Skeletal muscle tissue (tissue), 4 donors: Measurements from ENCODE around the gene CRTC1. TPM values are rescaled to one million over a fixed set of nuclear protein-coding genes. Genes with fewer than 3 reads are reported as not detected.
A peak's percentile ranks its signal among the peaks of the same experiment; 100 is the strongest.

ENCODE experiments used
- H3K27ac ChIP-seq: one replicate; pipeline ENCODE4 v1.7.0; 2013; ENCODE audit warnings: mild to moderate bottlenecking, low read depth, low read length, inconsistent platforms
- H3K27me3 ChIP-seq, 3 donors: one replicate each; pipeline ENCODE4 v1.7.0; 2013; ENCODE audit warnings: low read length in 3 of 3; ENCODE audit not compliant: control insufficient read depth in 3 of 3, insufficient read depth in 3 of 3
- H3K36me3 ChIP-seq, 3 donors: one replicate each; pipeline ENCODE4 v1.7.0; 2013; ENCODE audit warnings: low read length in 3 of 3; ENCODE audit not compliant: control insufficient read depth in 3 of 3, insufficient read depth in 3 of 3
- H3K4me1 ChIP-seq, 3 donors: one replicate each; pipeline ENCODE4 v1.7.0; 2013; ENCODE audit warnings: low read length in 3 of 3, mild to moderate bottlenecking in 3 of 3; ENCODE audit not compliant: control insufficient read depth in 3 of 3, insufficient read depth in 3 of 3
- H3K4me3 ChIP-seq, 3 donors: one replicate each; pipeline ENCODE4 v1.7.0; 2013; ENCODE audit warnings: low read length in 3 of 3
- H3K9ac ChIP-seq, 3 donors: one replicate each; pipeline ENCODE4 v1.7.0; 2013; ENCODE audit warnings: low read length in 3 of 3, mild to moderate bottlenecking in 3 of 3, moderate library complexity in 2 of 3, low read depth in 1 of 3
- H3K9me3 ChIP-seq, 3 donors: one replicate each; pipeline ENCODE4 v1.7.0; 2013; ENCODE audit warnings: low read length in 3 of 3; ENCODE audit not compliant: control insufficient read depth in 3 of 3
- total RNA-seq: library from RNA; depleted of rRNA; stranded (reverse); fragments of >200 nt; gene quantifications from one replicate; pipeline ENCODE4 v1.2.3, GENCODE V29; 2014
- donor health status: Osteomylitis.

CRTC1 gene
- total RNA-seq, 1 donor from 2014 or later = 3.1 TPM

- Histone ChIP-seq H3K4me1 (peaks cover 20 to 50% (median 27%) of the 10 kb centered on the region in 3 donors), H3K9me3 (no peaks in the 10 kb centered on the region), H3K36me3 (no peaks in the 10 kb centered on the region), H3K27me3 (no peaks in the 10 kb centered on the region), H3K9ac (no peak overlapping the region), H3K4me3 (no peak overlapping the region), H3K27ac (no peak overlapping the region)
These were observed 14.2 kb downstream of the CRTC1 start for GRCh38 chr19:18697680-18698079.

- no peaks in the 10 kb centered on the region for H3K36me3 ChIP-seq
- no peaks in the 10 kb centered on the region for H3K9me3 ChIP-seq
- no peak overlapping the region for H3K4me3 ChIP-seq
These were observed 15.1 kb downstream of the CRTC1 start for GRCh38 chr19:18698321-18699167.

GRCh38 chr19:18699403-18700054, 16.0 kb downstream of the CRTC1 start:
- Histone ChIP-seq H3K4me1 (peaks cover 20 to 50% (median 27%) of the 10 kb centered on the region in 3 donors), H3K9me3 (no peaks in the 10 kb centered on the region), H3K27ac (no peak overlapping the region), H3K9ac (peak overlapping the region in 1 of 3 donors; percentile 33), H3K36me3 (no peaks in the 10 kb centered on the region), H3K4me3 (no peak overlapping the region), H3K27me3 (no peaks in the 10 kb centered on the region)

More at GRCh38 chr19:18698321-18699167, 15.1 kb downstream of the CRTC1 start:
- Histone ChIP-seq H3K4me1 (peaks cover 20 to 50% (median 27%) of the 10 kb centered on the region in 3 donors), H3K27ac (no peak overlapping the region), H3K9ac (peak overlapping the region in 1 of 3 donors; percentile 25), H3K27me3 (no peaks in the 10 kb centered on the region)

- Histone ChIP-seq H3K4me3 (peak overlapping the region; percentile 63 to 78 (median 70)), H3K27ac (peak overlapping the region; percentile 18), H3K9me3 (no peaks in the 10 kb centered on the region), H3K4me1 (peaks cover 20 to 44% (median 27%) of the 10 kb centered on the region in 3 donors), H3K36me3 (no peaks in the 10 kb centered on the region), H3K9ac (peak overlapping the region; percentile 57 to 77 (median 63)), H3K27me3 (no peaks in the 10 kb centered on the region)
These were observed 17.2 kb downstream of the CRTC1 start for GRCh38 chr19:18700501-18701249.

- Histone ChIP-seq H3K9ac (peak overlapping the region in 2 of 3 donors; percentile 57 to 63), H3K4me1 (peaks cover 20 to 40% (median 27%) of the 10 kb centered on the region in 3 donors), H3K27ac (no peak overlapping the region), H3K9me3 (no peaks in the 10 kb centered on the region), H3K27me3 (no peaks in the 10 kb centered on the region), H3K4me3 (peak overlapping the region; percentile 63 to 78 (median 70)), H3K36me3 (no peaks in the 10 kb centered on the region)
These were observed 17.7 kb downstream of the CRTC1 start for GRCh38 chr19:18701250-18701608.

GRCh38 chr19:18704054-18704453, 20.6 kb downstream of the CRTC1 start:
- H3K36me3 ChIP-seq = no peaks in the 10 kb centered on the region
- no peak overlapping the region for H3K27ac ChIP-seq
- no peak overlapping the region for H3K9ac ChIP-seq
- H3K9me3 ChIP-seq = no peaks in the 10 kb centered on the region
- no peak overlapping the region for H3K4me3 ChIP-seq
- no peaks in the 10 kb centered on the region for H3K27me3 ChIP-seq
- peaks cover 23 to 30% (median 26%) of the 10 kb centered on the region in 3 donors for H3K4me1 ChIP-seq

- Histone ChIP-seq H3K9ac (no peak overlapping the region), H3K27ac (no peak overlapping the region), H3K36me3 (no peaks in the 10 kb centered on the region), H3K4me3 (no peak overlapping the region), H3K9me3 (no peaks in the 10 kb centered on the region), H3K4me1 (peaks cover 25 to 29% (median 27%) of the 10 kb centered on the region in 3 donors), H3K27me3 (no peaks in the 10 kb centered on the region)
These were observed 21.5 kb downstream of the CRTC1 start for GRCh38 chr19:18704971-18705370.

GRCh38 chr19:18708452-18709231, 25.2 kb downstream of the CRTC1 start:
- Histone ChIP-seq H3K27me3 (no peaks in the 10 kb centered on the region), H3K36me3 (no peaks in the 10 kb centered on the region), H3K9me3 (no peaks in the 10 kb centered on the region), H3K9ac (peak overlapping the region in 2 of 3 donors; percentile 20 to 45), H3K4me3 (no peak overlapping the region), H3K4me1 (peaks cover 20 to 28% (median 21%) of the 10 kb centered on the region in 3 donors), H3K27ac (no peak overlapping the region)

- no peak overlapping the region for H3K27ac ChIP-seq
These were observed 26.1 kb downstream of the CRTC1 start for GRCh38 chr19:18709546-18709945.

More at GRCh38 chr19:18709546-18709945, 26.1 kb downstream of the CRTC1 start:
- peak overlapping the region in 1 of 3 donors; percentile 25 for H3K9ac ChIP-seq
- H3K27me3 ChIP-seq = no peaks in the 10 kb centered on the region
- no peaks in the 10 kb centered on the region for H3K9me3 ChIP-seq
- H3K4me1 ChIP-seq = peaks cover 24 to 33% (median 25%) of the 10 kb centered on the region in 3 donors
- H3K4me3 ChIP-seq = no peak overlapping the region
- H3K36me3 ChIP-seq = no peaks in the 10 kb centered on the region
